Chondrocyte (in vitro differentiated cells): ENCODE measurements around the gene FAM227A. TPM values are rescaled to one million over a fixed set of nuclear protein-coding genes. Genes with fewer than 3 reads are reported as not detected.
A peak's percentile ranks its signal among the peaks of the same experiment; 100 is the strongest.

ENCODE experiments used
- DNase-seq: peaks from one replicate; pipeline ENCODE4 v3.0.0; 2021; ENCODE audit warnings: mixed read lengths, low spot score
- H3K27ac Mint-ChIP-seq: one replicate; pipeline ENCODE4 v1.8.0; 2021; ENCODE audit warnings: mild to moderate bottlenecking, moderate library complexity, mixed read lengths; ENCODE audit not compliant: unreplicated experiment
- H3K27me3 Mint-ChIP-seq: 2 replicates; pipeline ENCODE4 v1.8.0; 2021; ENCODE audit warnings: low read depth, mixed read lengths
- H3K36me3 Mint-ChIP-seq: 2 replicates; pipeline ENCODE4 v1.8.0; 2021; ENCODE audit warnings: low read depth, mixed read lengths
- H3K4me1 Mint-ChIP-seq: 2 replicates; pipeline ENCODE4 v1.8.0; 2021; ENCODE audit warnings: low read depth, mild to moderate bottlenecking, mixed read lengths
- H3K4me3 Mint-ChIP-seq: one replicate; pipeline ENCODE4 v1.8.0; 2021; ENCODE audit warnings: mild to moderate bottlenecking, moderate library complexity, mixed read lengths; ENCODE audit not compliant: unreplicated experiment
- H3K9me3 Mint-ChIP-seq: 2 replicates; pipeline ENCODE4 v1.8.0; 2021; ENCODE audit warnings: low read depth, mixed read lengths
- total RNA-seq: library from RNA; stranded (reverse); gene quantifications from 3 replicates; pipeline ENCODE4 v1.2.1, GENCODE V29; 2021
- TF ChIP-seq, protein P1 (sequence below): fragments of 200-600 bp; sonication (generic); IDR thresholded peaks from 2 replicates; pipeline ENCODE4 v1.5.0; 2021; ENCODE audit warnings: antibody characterized with exemption, mild to moderate bottlenecking, moderate library complexity

Gene FAM227A
- total RNA-seq, 1 donor from 2014 or later: 1.8 TPM

DNA sequence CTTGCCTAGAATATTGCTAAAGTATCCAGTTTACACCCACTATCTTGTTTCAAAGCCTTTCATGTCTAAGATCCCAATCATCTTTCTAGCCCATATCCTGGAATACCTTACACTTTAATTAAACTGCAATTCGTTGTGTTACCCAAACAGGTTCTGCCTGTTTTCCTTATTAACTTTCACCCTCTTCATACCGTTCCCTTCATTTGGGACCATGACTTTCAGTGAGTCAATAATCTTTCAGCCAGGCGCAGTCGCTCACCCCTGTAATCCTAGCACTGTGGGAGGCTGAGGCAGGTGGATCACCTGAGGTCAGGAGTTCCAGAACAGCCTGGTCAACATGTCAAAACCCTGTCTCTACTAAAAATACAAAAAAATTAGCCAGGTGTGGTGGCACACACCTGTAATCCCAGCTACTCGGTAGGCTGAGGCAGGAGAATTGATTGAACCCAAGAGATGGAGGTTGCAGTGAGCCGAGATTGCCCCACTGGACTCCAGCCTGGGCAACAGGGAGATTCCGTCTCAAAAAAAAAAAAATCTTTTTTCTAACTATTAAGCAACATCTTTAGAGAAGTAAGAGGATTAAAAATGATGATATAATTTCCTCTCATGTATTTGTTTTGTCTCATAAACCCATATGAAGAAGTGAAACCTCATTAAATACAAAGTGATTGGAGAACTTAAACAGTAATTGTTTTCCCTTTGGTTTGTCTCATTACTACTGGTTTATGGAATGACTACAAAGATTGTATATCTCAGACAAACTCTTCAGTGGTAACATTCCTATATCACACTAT lies 106.9 kb downstream of the FAM227A start:
- Mint-ChIP-seq H3K27me3 (no peaks in the 10 kb centered on the region), H3K27ac (no peak overlapping the region), H3K36me3 (no peaks in the 10 kb centered on the region), H3K9me3 (peaks cover 2% of the 10 kb centered on the region), H3K4me3 (no peak overlapping the region), H3K4me1 (peaks cover 3% of the 10 kb centered on the region)
- no peak for DNase-seq
- TF ChIP-seq, protein P1, sequence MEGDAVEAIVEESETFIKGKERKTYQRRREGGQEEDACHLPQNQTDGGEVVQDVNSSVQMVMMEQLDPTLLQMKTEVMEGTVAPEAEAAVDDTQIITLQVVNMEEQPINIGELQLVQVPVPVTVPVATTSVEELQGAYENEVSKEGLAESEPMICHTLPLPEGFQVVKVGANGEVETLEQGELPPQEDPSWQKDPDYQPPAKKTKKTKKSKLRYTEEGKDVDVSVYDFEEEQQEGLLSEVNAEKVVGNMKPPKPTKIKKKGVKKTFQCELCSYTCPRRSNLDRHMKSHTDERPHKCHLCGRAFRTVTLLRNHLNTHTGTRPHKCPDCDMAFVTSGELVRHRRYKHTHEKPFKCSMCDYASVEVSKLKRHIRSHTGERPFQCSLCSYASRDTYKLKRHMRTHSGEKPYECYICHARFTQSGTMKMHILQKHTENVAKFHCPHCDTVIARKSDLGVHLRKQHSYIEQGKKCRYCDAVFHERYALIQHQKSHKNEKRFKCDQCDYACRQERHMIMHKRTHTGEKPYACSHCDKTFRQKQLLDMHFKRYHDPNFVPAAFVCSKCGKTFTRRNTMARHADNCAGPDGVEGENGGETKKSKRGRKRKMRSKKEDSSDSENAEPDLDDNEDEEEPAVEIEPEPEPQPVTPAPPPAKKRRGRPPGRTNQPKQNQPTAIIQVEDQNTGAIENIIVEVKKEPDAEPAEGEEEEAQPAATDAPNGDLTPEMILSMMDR: no peak

DNA sequence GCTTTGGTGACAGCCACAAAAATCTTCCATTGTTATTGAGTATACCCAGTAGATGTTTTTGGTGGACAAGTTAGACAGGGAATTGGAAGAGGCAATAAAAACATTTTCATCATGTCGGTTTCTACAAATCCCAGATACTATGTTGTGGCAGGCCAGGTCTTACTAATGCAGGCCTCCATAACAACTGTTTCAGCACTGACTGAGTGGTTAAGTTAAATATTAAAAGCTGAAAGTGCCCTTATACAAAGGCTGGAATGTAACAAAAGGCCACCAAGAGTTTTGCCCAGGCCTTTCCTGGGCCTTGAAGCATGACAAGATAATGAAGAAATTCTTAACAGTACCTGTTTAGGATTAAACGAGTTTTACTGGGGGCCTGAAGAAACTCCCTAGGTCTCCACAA lies 115.5 kb downstream of the FAM227A start:
- TF ChIP-seq, protein P1: no peak
- Mint-ChIP-seq H3K36me3 (peaks cover 4% of the 10 kb centered on the region), H3K4me3 (no peak overlapping the region), H3K9me3 (peaks cover 24% of the 10 kb centered on the region), H3K27me3 (no peaks in the 10 kb centered on the region), H3K4me1 (no peaks in the 10 kb centered on the region), H3K27ac (no peak overlapping the region)
- no peak for DNase-seq

DNA sequence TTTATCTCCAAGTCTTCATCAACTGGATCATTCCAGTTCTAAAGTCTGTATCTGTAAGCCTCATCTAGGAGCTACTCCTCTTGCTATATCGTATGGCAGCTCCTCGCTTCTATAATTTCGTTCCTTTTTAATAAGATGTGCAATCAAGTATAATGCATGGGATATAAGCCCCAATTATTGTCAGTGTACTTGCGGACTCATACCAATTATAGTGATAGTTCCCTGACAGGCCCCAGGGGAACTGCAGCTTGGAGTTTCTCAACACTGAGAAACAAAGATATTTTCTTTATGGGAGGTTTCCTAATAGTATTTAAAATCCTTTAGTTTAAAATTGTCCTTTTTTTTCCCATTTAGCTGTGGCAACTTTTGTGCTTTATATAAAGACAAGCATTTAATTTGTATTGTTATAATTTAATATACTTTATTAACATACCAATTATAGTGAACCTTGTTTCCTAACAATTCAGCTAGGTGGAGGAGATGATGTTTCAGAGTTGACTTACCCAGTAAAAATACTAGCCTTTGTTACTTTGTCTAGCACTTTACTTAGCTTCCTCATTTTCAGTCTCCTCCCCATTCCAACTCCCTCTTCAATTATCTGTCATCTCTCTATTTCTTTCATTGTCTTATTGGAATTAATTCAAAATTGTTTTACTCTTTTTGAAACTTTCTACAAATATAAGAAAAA lies 124.8 kb downstream of the FAM227A start:
- no peak overlapping the region for H3K4me3 Mint-ChIP-seq

More for the DNA sequence above, 124.8 kb downstream of the FAM227A start:
- Mint-ChIP-seq H3K27me3 (no peaks in the 10 kb centered on the region), H3K36me3 (no peaks in the 10 kb centered on the region), H3K4me1 (peaks cover 6% of the 10 kb centered on the region), H3K9me3 (no peaks in the 10 kb centered on the region), H3K27ac (peak overlapping the region; percentile 38)
- TF ChIP-seq, protein P1: no peak
- DNase-seq: no peak

Other genes starting within 250 kb of the FAM227A start
- gene KCNJ4, start 201.2 kb downstream of the FAM227A start, total RNA-seq: 0.27 to 0.33 TPM (median 0.27 TPM) in 3 replicates
- gene KDELR3, start 188.3 kb downstream of the FAM227A start, total RNA-seq: 127 to 137 TPM (median 134 TPM) in 3 replicates
- 306 to 362 TPM (median 321 TPM) in 3 replicates for gene DDX17, start 150.1 kb downstream of the FAM227A start, total RNA-seq
- 0.51 to 1.2 TPM (median 0.82 TPM) in 3 replicates for gene DMC1, start 86.2 kb downstream of the FAM227A start, total RNA-seq
- 29.9 to 44.5 TPM (median 33.5 TPM) in 3 replicates for gene CBY1, start 246 bp upstream of the FAM227A start, total RNA-seq
- 44.8 to 54.1 TPM (median 47.7 TPM) in 3 replicates for gene TOMM22, start 25.6 kb upstream of the FAM227A start, total RNA-seq
- gene JOSD1, start 44.6 kb upstream of the FAM227A start, total RNA-seq: 80.3 to 87.0 TPM (median 85.7 TPM) in 3 replicates
- 37.7 to 58.6 TPM (median 43.3 TPM) in 3 replicates for gene GTPBP1, start 49.6 kb upstream of the FAM227A start, total RNA-seq
- 89.6 to 124 TPM (median 124 TPM) in 3 replicates for gene SUN2, start 99.6 kb upstream of the FAM227A start, total RNA-seq
- gene DNAL4, start 137.8 kb upstream of the FAM227A start, total RNA-seq: 10.8 to 14.3 TPM (median 11.8 TPM) in 3 replicates
- gene NPTXR, start 187.6 kb upstream of the FAM227A start, total RNA-seq: 23.4 to 37.5 TPM (median 35.0 TPM) in 3 replicates
- 80.1 to 110 TPM (median 82.9 TPM) in 3 replicates for gene CBX6, start 215.8 kb upstream of the FAM227A start, total RNA-seq